ENCODE data around the gene PPM1M. TPM values are rescaled to one million over a fixed set of nuclear protein-coding genes. Genes with fewer than 3 reads are reported as not detected.

Gene PPM1M
- total and polyA plus RNA-seq, 3 experiments from 2014 or later, result 56.6 to 81.8 (median 60.8) TPM

DNA sequence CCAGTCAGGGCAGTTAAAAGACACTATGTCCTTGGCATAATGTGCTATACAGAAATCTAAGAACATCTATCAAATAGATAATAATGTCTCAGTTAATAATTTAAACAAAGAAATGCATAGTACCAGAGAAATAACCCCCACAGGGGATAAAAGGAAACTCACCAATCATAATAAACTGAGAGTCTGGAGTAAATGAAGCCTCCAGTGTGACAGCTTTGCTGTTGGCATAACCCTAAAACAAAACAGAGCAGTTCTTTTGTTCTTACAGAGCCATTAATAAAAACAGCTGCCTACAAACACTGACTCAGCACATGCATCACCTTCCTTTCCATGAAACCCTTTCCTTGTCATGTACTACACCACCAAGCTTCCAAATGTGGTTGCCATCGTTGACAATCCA lies 13.5 kb downstream of the PPM1M start:
- H3K4me1 ChIP-seq (ENCODE audit: insufficient read depth, low read length), result peaks cover 94% of the 10 kb centered on the region
- H3K36me3 ChIP-seq (ENCODE audit: insufficient read depth, low read length), result peaks cover 95% of the 10 kb centered on the region
- ChIA-PET CTCF (interaction anchor here (1.4 to 3.1 kb wide), 3 partner anchors 13 to 27 kb away, joined by 4 to 15 read pairs (median 8); no protein-coding TSS in a partner anchor), POLR2A (interaction anchor here (0.6 to 1.2 kb wide), 3 partner anchors 12 to 14 kb away, joined by 3 read pairs; partner anchors contain the start of gene PPM1M)
- H3K27ac ChIP-seq (ENCODE audit: low read depth, low read length), result no peak overlapping the region
- DNase-seq, result no peak
- Mint-ChIP-seq H3K9me3 (no peaks in the 10 kb centered on the region), H3K27me3 (no peaks in the 10 kb centered on the region), H3K27ac (peak overlapping the region in 7 of 8 donors; percentile 36 to 98 (median 85)), H3K4me1 (peaks cover 81 to 98% (median 97%) of the 10 kb centered on the region in 3 donors), H3K36me3 (peaks cover 14 to 97% (median 47%) of the 10 kb centered on the region in 3 donors), H3K4me3 (no peak overlapping the region)
- no peaks in the 10 kb centered on the region for H3K9me3 ChIP-seq (ENCODE audit: low read length)
- no peaks in the 10 kb centered on the region for H3K27me3 ChIP-seq (ENCODE audit: insufficient read depth, low read length, poor library complexity, severe bottlenecking)
- H3K4me3 ChIP-seq (ENCODE audit: low read length), result no peak overlapping the region

DNA sequence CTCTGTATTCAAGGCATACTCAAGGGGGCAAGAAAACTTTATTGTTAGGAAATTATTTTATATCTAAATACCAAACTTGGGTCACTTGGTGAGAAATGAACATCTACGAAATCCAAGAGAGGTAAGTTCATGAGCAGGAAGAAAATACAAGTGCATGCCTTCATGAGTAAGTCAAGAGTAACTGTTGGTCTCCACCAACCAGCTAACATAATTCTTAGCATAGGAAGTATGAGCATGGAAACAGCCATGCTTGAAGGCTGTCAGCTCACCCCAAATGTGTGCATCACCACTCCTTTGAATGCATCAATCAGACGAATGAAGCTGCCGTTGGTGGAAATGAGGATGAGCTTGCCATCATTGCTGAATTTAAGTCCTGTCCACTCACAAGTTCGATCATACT lies 13.9 kb downstream of the PPM1M start:
- no peaks in the 10 kb centered on the region for H3K9me3 ChIP-seq (ENCODE audit: low read length)
- H3K4me3 Mint-ChIP-seq, result no peak overlapping the region
- no peaks in the 10 kb centered on the region for H3K27me3 Mint-ChIP-seq
- H3K9me3 Mint-ChIP-seq, result no peaks in the 10 kb centered on the region
- POLR2A ChIA-PET, result interaction anchor here (0.6 to 1.7 kb wide), 4 partner anchors 12 to 19 kb away, joined by 3 to 4 read pairs (median 3); partner anchors contain the start of genes PPM1M and WDR82
- H3K27ac Mint-ChIP-seq, result peak overlapping the region in 5 of 8 donors; percentile 85 to 98 (median 86)
- peaks cover 95% of the 10 kb centered on the region for H3K36me3 ChIP-seq (ENCODE audit: insufficient read depth, low read length)
- no peaks in the 10 kb centered on the region for H3K27me3 ChIP-seq (ENCODE audit: insufficient read depth, low read length, poor library complexity, severe bottlenecking)
- no peak overlapping the region for H3K4me3 ChIP-seq (ENCODE audit: low read length)
- H3K4me1 Mint-ChIP-seq, result peaks cover 81 to 98% (median 97%) of the 10 kb centered on the region in 3 donors
- CTCF ChIA-PET, result interaction anchor here (1.4 to 3.1 kb wide), 4 partner anchors 12 to 28 kb away, joined by 4 to 15 read pairs (median 6); no protein-coding TSS in a partner anchor
- DNase-seq, result no peak
- H3K4me1 ChIP-seq (ENCODE audit: insufficient read depth, low read length), result peaks cover 94% of the 10 kb centered on the region
- H3K27ac ChIP-seq (ENCODE audit: low read depth, low read length), result no peak overlapping the region
- H3K36me3 Mint-ChIP-seq, result peaks cover 18 to 97% (median 51%) of the 10 kb centered on the region in 3 donors

DNA sequence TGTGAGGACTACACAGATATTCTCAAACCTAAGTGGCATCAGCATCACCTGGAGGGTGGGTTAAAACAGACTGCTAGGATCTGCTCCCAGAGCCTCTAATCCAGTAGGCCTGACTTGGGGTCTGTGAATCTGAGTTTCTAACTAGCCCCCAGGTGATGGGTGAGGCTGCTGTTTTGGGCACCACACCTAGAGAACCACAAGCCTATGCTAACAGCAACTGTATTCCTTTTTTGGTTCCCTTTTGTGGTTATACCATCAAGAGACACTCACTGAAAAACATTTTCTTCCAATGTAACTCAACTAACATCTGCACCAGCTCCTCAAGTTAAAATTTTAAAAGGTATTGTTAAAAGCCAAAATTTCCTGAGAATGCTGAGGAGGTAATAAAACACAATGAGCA lies 16.9 kb downstream of the PPM1M start:
- peak overlapping the region in 5 of 7 donors; percentile 19 to 59 (median 44) for H3K4me3 Mint-ChIP-seq
- H3K4me1 Mint-ChIP-seq, result peaks cover 70 to 91% (median 87%) of the 10 kb centered on the region in 3 donors
- no peak overlapping the region for H3K27ac ChIP-seq (ENCODE audit: low read depth, low read length)
- H3K4me1 ChIP-seq (ENCODE audit: insufficient read depth, low read length), result peaks cover 83% of the 10 kb centered on the region
- peaks cover 91% of the 10 kb centered on the region for H3K36me3 ChIP-seq (ENCODE audit: insufficient read depth, low read length)
- no peaks in the 10 kb centered on the region for H3K27me3 ChIP-seq (ENCODE audit: insufficient read depth, low read length, poor library complexity, severe bottlenecking)
- H3K36me3 Mint-ChIP-seq, result peaks cover 34 to 96% (median 49%) of the 10 kb centered on the region in 3 donors
- no peaks in the 10 kb centered on the region for H3K27me3 Mint-ChIP-seq
- no peak for DNase-seq
- H3K4me3 ChIP-seq (ENCODE audit: low read length), result peak overlapping the region; percentile 36
- ChIA-PET CTCF (interaction anchor here (3.0 kb wide), 1 partner anchor 9 kb away, joined by 10 read pairs; no protein-coding TSS in a partner anchor), POLR2A (interaction anchor here (1.4 kb wide), 1 partner anchor 10 kb away, joined by 4 read pairs; no protein-coding TSS in a partner anchor)
- H3K9me3 Mint-ChIP-seq, result no peaks in the 10 kb centered on the region
- H3K9me3 ChIP-seq (ENCODE audit: low read length), result no peaks in the 10 kb centered on the region
- peak overlapping the region in 7 of 8 donors; percentile 31 to 96 (median 73) for H3K27ac Mint-ChIP-seq

DNA sequence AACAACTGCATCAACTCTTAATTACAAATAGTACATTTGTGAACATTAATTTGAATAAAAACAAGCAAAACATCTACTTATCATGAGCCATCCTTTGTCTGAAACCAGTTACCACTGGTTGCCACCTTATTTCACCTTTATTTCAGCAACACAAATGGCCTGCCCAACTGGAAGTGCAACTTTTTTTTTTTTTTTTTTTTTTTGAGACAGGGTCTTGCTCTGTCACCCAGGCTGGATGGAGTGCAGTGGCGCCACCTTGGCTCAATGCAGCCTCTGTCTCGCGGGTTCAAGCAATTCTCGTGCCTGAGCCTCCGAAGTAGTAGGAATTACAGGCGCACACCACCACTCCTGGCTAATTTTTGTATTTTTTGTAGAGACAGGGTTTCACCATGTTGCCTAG lies 19.8 kb downstream of the PPM1M start:
- Mint-ChIP-seq H3K27me3 (no peaks in the 10 kb centered on the region), H3K36me3 (peaks cover 39 to 95% (median 41%) of the 10 kb centered on the region in 3 donors), H3K9me3 (no peaks in the 10 kb centered on the region), H3K27ac (peak overlapping the region in 5 of 8 donors; percentile 68 to 91 (median 77)), H3K4me3 (no peak overlapping the region), H3K4me1 (peaks cover 71 to 89% (median 79%) of the 10 kb centered on the region in 3 donors)
- peak in 1 of 5 donors; percentile 43 for DNase-seq
- ChIA-PET CTCF (interaction anchor here (1.8 kb wide), 1 partner anchor 27 kb away, joined by 4 read pairs; the partner anchor contains the start of gene TWF2), POLR2A (no interaction called here)
- Histone ChIP-seq H3K27ac (ENCODE audit: low read depth, low read length) (no peak overlapping the region), H3K36me3 (ENCODE audit: insufficient read depth, low read length) (peaks cover 78% of the 10 kb centered on the region), H3K4me3 (ENCODE audit: low read length) (no peak overlapping the region), H3K9me3 (ENCODE audit: low read length) (no peaks in the 10 kb centered on the region), H3K4me1 (ENCODE audit: insufficient read depth, low read length) (peaks cover 84% of the 10 kb centered on the region), H3K27me3 (ENCODE audit: insufficient read depth, low read length, poor library complexity, severe bottlenecking) (no peaks in the 10 kb centered on the region)

DNA sequence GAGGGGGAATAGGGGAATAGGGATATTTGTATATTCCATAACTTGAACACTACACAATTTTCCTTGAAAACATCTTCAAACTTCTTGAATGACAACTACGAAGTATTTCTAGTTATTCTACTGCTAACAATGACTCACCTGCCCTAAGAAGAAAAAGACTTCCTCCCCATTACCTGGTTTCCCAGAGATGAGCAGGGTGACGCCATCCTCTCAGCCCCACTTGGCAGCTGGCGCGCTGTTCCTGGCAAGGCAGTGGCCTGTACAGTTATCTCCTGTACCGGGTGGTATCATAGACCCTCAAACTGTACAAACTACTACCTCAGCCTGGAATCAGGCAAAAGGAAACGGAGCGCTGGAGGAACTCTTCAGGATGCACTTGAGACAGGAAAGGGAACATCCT lies 22.5 kb downstream of the PPM1M start:
- no peak overlapping the region for H3K27ac ChIP-seq (ENCODE audit: low read depth, low read length)
- no peaks in the 10 kb centered on the region for H3K27me3 ChIP-seq (ENCODE audit: insufficient read depth, low read length, poor library complexity, severe bottlenecking)
- H3K4me1 ChIP-seq (ENCODE audit: insufficient read depth, low read length), result peaks cover 84% of the 10 kb centered on the region
- H3K27ac Mint-ChIP-seq, result peak overlapping the region in 7 of 8 donors; percentile 42 to 93 (median 90)
- CTCF ChIA-PET, result interaction anchor here (1.8 to 4.7 kb wide), 2 partner anchors 10 to 15 kb away, joined by 6 to 22 read pairs; partner anchors contain the start of gene WDR82
- peaks cover 52% of the 10 kb centered on the region for H3K36me3 ChIP-seq (ENCODE audit: insufficient read depth, low read length)
- peak overlapping the region in 3 of 7 donors; percentile 31 to 50 (median 38) for H3K4me3 Mint-ChIP-seq
- POLR2A ChIA-PET, result interaction anchor here (2.1 kb wide), 1 partner anchor 9 kb away, joined by 5 read pairs; no protein-coding TSS in a partner anchor
- H3K36me3 Mint-ChIP-seq, result peaks cover 35 to 91% (median 35%) of the 10 kb centered on the region in 3 donors
- no peaks in the 10 kb centered on the region for H3K27me3 Mint-ChIP-seq
- no peaks in the 10 kb centered on the region for H3K9me3 ChIP-seq (ENCODE audit: low read length)
- H3K4me3 ChIP-seq (ENCODE audit: low read length), result no peak overlapping the region
- H3K4me1 Mint-ChIP-seq, result peaks cover 71 to 87% (median 79%) of the 10 kb centered on the region in 3 donors
- peak in 1 of 5 donors; percentile 54 for DNase-seq
- H3K9me3 Mint-ChIP-seq, result no peaks in the 10 kb centered on the region

DNA sequence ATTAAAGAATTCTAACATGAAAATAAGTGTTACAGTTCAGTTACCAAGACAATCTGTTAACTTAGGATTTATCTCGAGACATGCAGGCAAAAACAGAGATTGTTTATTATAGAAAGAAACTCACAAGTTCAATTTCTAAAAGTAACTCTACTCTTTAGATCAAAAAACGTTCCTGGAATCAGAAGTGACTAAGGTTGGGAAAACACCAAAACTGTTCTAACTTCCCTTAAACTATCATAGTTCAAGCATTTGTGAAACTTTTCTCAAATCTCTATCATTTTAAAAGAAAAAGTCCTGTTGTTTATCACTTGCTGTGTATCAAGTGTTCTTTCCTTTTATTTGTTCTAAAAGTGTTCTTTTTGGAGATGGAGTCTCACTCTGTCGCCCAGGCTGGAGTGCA lies 24.2 kb downstream of the PPM1M start:
- H3K27ac Mint-ChIP-seq, result peak overlapping the region; percentile 90 to 99 (median 94)
- no peaks in the 10 kb centered on the region for H3K27me3 ChIP-seq (ENCODE audit: insufficient read depth, low read length, poor library complexity, severe bottlenecking)
- peak overlapping the region; percentile 79 to 99 (median 89) for H3K4me3 Mint-ChIP-seq
- H3K27ac ChIP-seq (ENCODE audit: low read depth, low read length), result no peak overlapping the region
- no peaks in the 10 kb centered on the region for H3K9me3 ChIP-seq (ENCODE audit: low read length)
- DNase-seq, result no peak
- POLR2A ChIA-PET, result no interaction called here
- peaks cover 20 to 88% (median 25%) of the 10 kb centered on the region in 3 donors for H3K36me3 Mint-ChIP-seq
- H3K4me1 ChIP-seq (ENCODE audit: insufficient read depth, low read length), result peaks cover 84% of the 10 kb centered on the region
- H3K4me3 ChIP-seq (ENCODE audit: low read length), result no peak overlapping the region
- H3K4me1 Mint-ChIP-seq, result peaks cover 73 to 87% (median 78%) of the 10 kb centered on the region in 3 donors
- H3K27me3 Mint-ChIP-seq, result no peaks in the 10 kb centered on the region
- CTCF ChIA-PET, result interaction anchor here (1.0 to 4.7 kb wide), 5 partner anchors 9 to 49 kb away, joined by 3 to 22 read pairs (median 5); partner anchors contain the start of gene WDR82
- peaks cover 35% of the 10 kb centered on the region for H3K36me3 ChIP-seq (ENCODE audit: insufficient read depth, low read length)
- no peaks in the 10 kb centered on the region for H3K9me3 Mint-ChIP-seq

DNA sequence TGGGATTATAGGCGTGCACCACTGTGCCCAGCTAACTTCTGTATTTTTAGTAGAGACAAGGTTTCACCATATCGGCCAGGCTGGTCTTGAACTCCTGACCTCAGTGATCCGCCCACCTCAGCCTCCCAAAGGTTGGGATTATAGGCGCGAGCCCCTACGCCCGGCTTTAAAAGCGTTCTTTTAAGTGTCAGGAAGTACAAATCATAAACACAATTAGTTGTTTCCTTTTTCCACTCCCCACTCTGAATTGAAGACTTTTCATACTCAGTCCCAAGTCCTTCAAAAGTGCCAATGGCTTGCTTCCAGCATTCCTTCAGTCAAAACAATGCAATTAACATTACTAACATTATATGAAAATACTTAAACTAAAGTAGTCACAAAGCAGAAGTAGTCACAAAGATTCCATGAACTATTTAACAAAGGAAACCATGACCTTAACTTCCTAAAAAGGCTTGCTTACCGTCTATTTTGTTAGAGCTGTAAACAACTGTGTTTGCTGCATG lies 24.7 kb downstream of the PPM1M start:
- no peaks in the 10 kb centered on the region for H3K27me3 Mint-ChIP-seq
- H3K27ac Mint-ChIP-seq, result peak overlapping the region; percentile 90 to 99 (median 94)
- no peak overlapping the region for H3K27ac ChIP-seq (ENCODE audit: low read depth, low read length)
- ChIA-PET CTCF (interaction anchor here (1.4 to 4.7 kb wide), 10 partner anchors 9 to 50 kb away, joined by 4 to 22 read pairs (median 5); partner anchors contain the start of gene WDR82), POLR2A (interaction anchor here (1.0 to 2.1 kb wide), 3 partner anchors 9 to 48 kb away, joined by 3 to 9 read pairs (median 4); no protein-coding TSS in a partner anchor)
- no peaks in the 10 kb centered on the region for H3K27me3 ChIP-seq (ENCODE audit: insufficient read depth, low read length, poor library complexity, severe bottlenecking)
- DNase-seq, result peak in 1 of 5 donors; percentile 41
- H3K4me3 ChIP-seq (ENCODE audit: low read length), result peak overlapping the region; percentile 49
- H3K4me1 ChIP-seq (ENCODE audit: insufficient read depth, low read length), result peaks cover 87% of the 10 kb centered on the region
- H3K36me3 Mint-ChIP-seq, result peaks cover 20 to 86% (median 25%) of the 10 kb centered on the region in 3 donors
- H3K36me3 ChIP-seq (ENCODE audit: insufficient read depth, low read length), result peaks cover 35% of the 10 kb centered on the region
- H3K4me1 Mint-ChIP-seq, result peaks cover 74 to 89% (median 82%) of the 10 kb centered on the region in 3 donors
- peak overlapping the region; percentile 79 to 99 (median 89) for H3K4me3 Mint-ChIP-seq
- H3K9me3 Mint-ChIP-seq, result no peaks in the 10 kb centered on the region
- H3K9me3 ChIP-seq (ENCODE audit: low read length), result no peaks in the 10 kb centered on the region

All from CD8-positive, alpha-beta memory T cell (primary cell).